Amniotic stem cell (primary cell): ENCODE results near the gene WEE1.
"Not testable (repeated sequence)": the region's sequence is repeated elsewhere in the genome, so short reads cannot be mapped to it uniquely, and the experiment has no call there.

Experiments
- DNase-seq: peaks from one replicate; lab custom pipeline; 2025; lab: John Stamatoyannopoulos, UW

Gene WEE1

GRCh38 chr11:9596926-9597464, 23.5 kb downstream of the WEE1 start:
- no peak for DNase-seq

GRCh38 chr11:9600166-9600565, 26.7 kb downstream of the WEE1 start:
- no peak for DNase-seq

DNA sequence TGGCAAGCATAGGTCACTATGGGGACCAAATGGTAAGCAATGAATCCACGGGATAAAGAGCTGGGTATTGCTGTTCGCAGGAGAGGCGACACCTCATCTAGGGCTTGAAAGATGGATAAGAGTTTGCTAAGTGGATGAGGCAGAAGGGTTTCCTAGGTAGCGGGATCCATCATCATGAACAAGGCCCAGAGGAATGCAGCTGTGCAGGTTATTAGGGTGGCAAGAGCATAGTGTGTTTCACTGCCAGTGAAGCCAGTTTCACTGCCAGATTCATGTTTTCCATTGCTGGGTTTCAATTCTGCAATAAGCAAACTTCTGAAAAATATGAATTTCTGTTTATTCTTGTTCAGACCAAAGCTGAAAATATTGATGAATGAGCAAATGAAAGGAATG, 27.2 kb downstream of the WEE1 start:
- DNase-seq = no peak

DNA sequence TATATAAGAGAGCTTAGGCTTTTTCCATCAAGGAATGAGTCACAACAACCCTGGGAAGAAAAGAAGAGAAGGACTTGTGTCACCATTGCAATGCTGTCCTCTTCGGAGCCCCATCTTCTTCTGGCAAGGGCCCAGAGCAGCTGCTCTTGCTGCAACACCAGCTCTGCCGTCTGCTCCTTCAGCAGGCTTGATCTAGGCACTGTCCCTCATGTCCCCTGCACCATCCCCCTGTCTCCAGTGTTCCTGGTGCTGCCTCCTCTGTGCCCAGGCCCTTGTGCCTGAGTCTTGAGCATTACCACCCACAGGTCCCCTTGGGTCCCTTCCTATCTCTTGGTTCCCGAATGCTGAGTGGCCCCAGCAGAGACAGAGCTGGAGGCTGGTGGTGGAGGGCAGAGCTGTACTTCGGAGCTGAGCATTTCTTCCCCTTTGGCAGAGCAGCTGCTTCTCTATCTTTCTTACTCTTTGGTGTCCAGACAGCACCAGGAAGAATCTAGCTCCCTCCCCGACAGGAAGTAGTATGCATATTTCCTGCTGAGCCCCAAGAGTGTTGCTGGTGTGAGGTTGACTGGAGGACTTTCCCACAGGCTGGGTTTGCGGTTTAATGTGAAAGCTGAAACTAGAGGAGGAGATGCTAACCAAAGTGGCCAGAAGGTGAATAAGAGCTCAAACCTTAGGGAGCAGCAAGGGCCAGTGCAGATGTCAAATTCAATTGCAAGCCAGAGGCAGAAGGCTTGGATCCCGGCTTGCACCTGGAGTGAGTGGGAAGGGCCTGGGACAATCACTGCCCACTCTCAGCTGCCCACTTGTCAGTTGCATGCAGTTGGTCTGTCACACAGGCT, 27.8 kb downstream of the WEE1 start:
- DNase-seq = no peak

DNA sequence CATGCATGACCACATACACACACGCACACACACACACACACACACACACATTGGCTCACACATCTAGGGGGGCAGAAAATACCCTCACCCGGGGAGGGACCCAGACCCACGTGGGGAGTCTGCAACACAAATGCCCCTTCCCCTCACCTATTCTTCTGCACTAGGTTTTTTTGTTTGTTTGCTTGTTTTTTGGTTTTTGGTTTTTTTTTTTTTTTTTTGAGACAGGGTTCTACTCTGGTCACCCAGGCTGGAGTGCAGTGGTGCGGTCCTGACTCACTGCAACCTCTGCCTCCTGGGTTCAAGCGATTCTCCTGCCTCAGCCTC, 28.4 kb downstream of the WEE1 start:
- DNase-seq = no peak

DNA sequence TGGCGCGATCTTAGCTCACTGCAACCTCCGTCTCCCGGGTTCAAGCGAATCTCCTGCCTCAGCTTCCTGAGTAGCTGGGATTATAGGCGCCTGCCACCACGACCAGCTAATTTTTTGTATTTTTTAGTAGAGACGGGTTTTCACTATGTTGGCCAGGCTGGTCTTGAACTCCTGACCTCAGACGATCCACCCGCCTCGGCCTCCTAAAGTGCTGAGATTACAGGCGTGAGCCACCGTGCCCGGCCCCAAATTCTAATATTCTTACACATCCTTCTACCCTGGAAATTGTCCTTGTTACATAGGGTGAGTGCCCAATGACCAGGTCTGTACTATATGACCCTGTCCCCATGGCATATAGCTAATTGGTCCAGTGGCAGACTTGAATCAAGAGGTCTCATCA, 29.7 kb downstream of the WEE1 start:
- not testable (repeated sequence) for DNase-seq

GRCh38 chr11:9604134-9604533, 30.7 kb downstream of the WEE1 start:
- DNase-seq = no peak

GRCh38 chr11:9605742-9606141, 32.3 kb downstream of the WEE1 start:
- DNase-seq = no peak

GRCh38 chr11:9606809-9607510, 33.5 kb downstream of the WEE1 start:
- DNase-seq = no peak

- DNase-seq = no peak
These were observed 34.0 kb downstream of the WEE1 start for GRCh38 chr11:9607511-9607899.

GRCh38 chr11:9609002-9609759, 35.7 kb downstream of the WEE1 start:
- no peak for DNase-seq

DNA sequence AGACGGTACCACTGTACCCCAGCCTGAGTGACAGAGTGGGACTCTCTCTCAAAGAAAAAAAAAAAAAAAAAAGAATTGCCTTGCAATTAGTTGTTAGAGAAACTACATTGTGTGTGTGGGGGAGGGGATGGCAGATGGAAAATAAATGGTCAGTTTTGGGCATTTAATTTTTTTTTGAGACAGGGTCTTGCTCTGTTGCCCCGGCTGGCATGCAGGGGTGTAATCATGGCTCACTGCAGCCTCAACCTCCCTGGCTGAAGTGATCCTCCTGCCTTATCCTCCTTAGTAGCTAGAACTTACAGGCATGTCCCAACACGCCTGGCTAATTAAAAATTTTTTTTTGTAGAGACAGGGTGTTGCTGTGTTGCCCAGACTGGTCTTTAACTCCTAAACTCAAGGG, 36.4 kb downstream of the WEE1 start:
- no peak for DNase-seq

DNA sequence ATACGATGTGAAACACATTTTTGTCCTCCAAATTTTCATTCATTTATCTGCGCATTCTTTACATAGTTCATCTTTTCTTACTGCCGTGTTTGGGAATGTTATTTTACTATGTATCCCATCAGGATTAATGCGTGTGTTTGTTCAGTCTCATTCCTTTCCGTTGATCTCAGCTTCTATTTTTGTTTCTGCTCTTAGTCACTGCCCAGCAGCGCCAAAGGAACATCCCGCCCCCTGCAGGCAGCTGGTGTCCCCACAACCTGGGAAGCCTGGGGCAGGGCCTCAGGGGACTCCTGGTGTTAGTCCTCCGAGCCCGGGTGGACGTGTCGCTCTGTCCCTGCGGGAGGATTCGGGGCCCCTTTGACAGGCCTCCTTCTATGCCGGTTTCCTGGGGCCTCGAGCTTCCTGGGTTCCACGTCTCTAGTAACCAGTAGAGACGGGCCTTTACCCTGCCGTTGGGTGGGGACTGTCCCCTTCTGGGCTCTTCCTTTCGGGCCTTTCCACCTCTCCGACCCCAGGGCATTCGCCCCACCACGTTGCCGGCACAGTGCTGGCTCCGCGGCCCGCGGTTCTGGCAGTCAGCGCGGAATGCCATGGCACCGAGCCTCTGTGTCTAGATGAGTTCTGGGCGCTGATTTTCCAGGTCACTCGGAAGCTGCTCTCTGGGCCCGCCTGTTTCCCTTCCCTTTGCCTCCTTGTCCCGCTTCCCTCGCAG, 39.8 kb downstream of the WEE1 start:
- DNase-seq = peak; percentile 92

- peak; percentile 62 for DNase-seq
These were observed 40.6 kb downstream of the WEE1 start for GRCh38 chr11:9613830-9614762.

DNA sequence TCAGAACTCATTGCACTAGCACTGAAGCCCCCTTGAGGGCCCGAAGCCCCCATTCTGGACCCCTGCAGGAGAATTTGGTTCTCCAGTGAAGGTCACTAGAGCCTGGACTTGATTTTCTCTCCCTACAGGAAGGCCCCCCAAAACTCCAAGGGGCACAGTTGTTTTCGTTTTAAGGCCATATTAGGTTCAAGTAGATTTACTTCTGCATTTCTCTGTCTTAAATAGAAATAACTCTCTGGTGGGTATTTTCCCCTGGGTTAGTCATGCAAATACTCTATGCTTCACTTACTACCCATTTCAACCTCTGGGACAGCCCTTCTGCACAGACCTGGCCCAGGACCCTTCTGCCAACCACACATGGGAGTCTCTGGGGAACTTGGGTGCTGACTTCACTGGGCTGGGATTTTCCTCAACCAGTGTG, 41.6 kb downstream of the WEE1 start:
- DNase-seq = no peak

DNA sequence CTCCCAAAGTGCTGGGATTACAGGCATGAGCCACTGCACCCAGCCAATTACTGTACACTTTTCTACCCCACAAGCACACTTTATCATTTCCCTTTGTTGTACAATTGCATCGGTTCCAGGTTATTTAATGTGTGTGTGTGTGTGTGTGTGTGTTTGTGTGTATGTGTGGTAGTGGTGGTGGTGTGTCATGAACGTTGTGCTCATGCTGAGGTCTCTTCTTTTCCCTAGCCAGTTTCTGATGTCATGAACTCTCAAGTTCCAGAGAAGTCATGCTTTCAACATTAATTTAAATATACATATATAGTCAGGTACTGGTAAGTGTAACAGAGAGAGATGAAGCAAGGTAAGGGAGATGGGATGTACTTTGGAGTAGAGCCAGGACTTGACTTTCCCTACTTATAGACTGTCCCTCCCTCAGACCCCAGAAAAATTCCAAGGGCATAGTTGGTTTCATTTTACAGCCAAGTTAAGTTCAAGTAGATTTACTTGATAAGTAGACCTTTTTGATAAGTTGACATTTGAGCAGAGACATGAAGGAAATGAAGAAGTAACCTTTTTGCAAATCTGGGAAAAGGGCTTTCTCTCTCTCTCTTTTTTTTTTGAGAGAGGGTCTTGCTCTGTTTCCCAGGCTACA, 42.7 kb downstream of the WEE1 start:
- no peak for DNase-seq

- DNase-seq = no peak
These were observed 43.4 kb downstream of the WEE1 start for GRCh38 chr11:9616858-9617257.

GRCh38 chr11:9617940-9618339, 44.5 kb downstream of the WEE1 start:
- peak; percentile 63 for DNase-seq

DNA sequence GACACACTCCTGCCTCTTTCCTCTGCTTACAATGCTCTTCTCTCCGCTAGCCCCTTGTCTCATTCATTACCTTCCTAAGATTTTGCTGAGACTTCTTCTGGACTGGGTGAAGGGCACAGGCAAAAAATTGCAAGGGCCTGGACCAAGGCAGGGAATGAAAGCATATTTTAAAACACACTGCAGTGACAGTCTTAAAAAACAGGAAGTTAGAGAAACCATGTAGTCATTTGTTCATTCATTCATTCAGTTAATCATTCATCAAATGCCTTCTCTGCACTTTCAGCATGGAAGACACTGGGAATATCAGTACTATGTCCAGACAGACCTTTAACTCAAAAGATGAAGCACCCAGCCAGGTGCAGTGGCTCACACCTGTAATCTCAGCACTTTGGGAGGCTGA, 45.5 kb downstream of the WEE1 start:
- DNase-seq = no peak

DNA sequence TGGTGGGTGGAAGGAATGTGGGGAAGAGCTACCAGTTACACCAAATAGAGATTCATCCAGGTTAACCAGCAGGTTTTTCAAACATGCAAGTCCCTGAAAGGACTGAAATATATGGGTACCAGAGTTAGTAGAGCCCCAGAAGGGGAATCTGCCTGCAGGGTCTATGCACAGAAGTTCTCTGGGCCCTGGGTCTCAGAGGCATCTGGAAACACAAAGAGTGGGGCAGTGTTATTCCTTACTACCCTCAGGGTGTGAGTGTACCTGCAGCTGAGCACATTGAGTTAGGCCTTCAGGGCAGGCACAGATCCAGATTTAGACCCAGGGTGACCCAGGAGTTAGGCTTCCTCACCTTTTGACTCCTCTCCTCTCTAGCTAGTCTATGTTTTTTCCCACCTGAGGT, 46.5 kb downstream of the WEE1 start:
- no peak for DNase-seq
